ENCODE measurements around the gene CHRNE. TPM values are rescaled to one million over a fixed set of nuclear protein-coding genes. Genes with fewer than 3 reads are reported as not detected.

Gene CHRNE
- total RNA-seq, 4 donors from 2014 or later, result 0.53 to 5.2 (median 3.6) TPM

- H3K4me3 ChIP-seq (ENCODE audit: low read depth, poor library complexity, severe bottlenecking), result no peak overlapping the region
- no peak for TF ChIP-seq CTCF (IDR thresholded peaks at IDR 0.05)
- no peak for TF ChIP-seq POLR2A (IDR thresholded peaks at IDR 0.05)
- intact Hi-C loops (cut with DNase I; ENCODE audit: low total_unique reads), result loop anchor here (5.0 kb wide), 1 partner anchor 155 kb away; the partner anchor contains the start of gene MED11
- no peak for DNase-seq (ENCODE audit: low spot score in 2 of 2)
- 89 to 90% methylated on average over 12 of the region's 12 CpGs for WGBS, 2 donors
These were observed 16.1 kb downstream of the CHRNE start for GRCh38 chr17:4886830-4887229.

- TF ChIP-seq POLR2A (IDR thresholded peaks at IDR 0.05) (no peak), CTCF (IDR thresholded peaks at IDR 0.05) (no peak)
- intact Hi-C loops (cut with DNase I; ENCODE audit: low total_unique reads), result loop anchor here (5.0 kb wide), 1 partner anchor 97 kb away; the partner anchor contains the start of genes GLTPD2 and VMO1
- no peak overlapping the region for H3K4me3 ChIP-seq (ENCODE audit: low read depth, poor library complexity, severe bottlenecking)
- DNase-seq (ENCODE audit: low spot score in 2 of 2), result no peak
- WGBS, 2 donors, result 90 to 98% methylated on average over 4 of the region's 4 CpGs
These were observed 18.4 kb downstream of the CHRNE start for GRCh38 chr17:4884489-4884888.

GRCh38 chr17:4881761-4882555, 20.9 kb downstream of the CHRNE start:
- intact Hi-C loops (cut with DNase I; ENCODE audit: low total_unique reads), result loop anchor here (5.0 kb wide), 1 partner anchor 95 kb away; the partner anchor contains the start of genes GLTPD2 and VMO1
- WGBS, 2 donors, result 24 to 25% methylated on average over 9 of the region's 9 CpGs

GRCh38 chr17:4880857-4881256, 22.0 kb downstream of the CHRNE start:
- no peak overlapping the region for H3K4me3 ChIP-seq (ENCODE audit: low read depth, poor library complexity, severe bottlenecking)
- intact Hi-C loops (cut with DNase I; ENCODE audit: low total_unique reads), result loop anchor here (5.0 kb wide), 1 partner anchor 94 kb away; the partner anchor contains the start of genes GLTPD2 and VMO1
- WGBS, 2 donors, result 64 to 79% methylated on average over 15 of the region's 15 CpGs
- no peak for TF ChIP-seq CTCF (IDR thresholded peaks at IDR 0.05)
- no peak for TF ChIP-seq POLR2A (IDR thresholded peaks at IDR 0.05)
- no peak for DNase-seq (ENCODE audit: low spot score in 2 of 2)

More at GRCh38 chr17:4881761-4882555, 20.9 kb downstream of the CHRNE start:
- DNase-seq (ENCODE audit: low spot score in 2 of 2), result no peak
- TF ChIP-seq CTCF (IDR thresholded peaks at IDR 0.05) (no peak), POLR2A (IDR thresholded peaks at IDR 0.05) (no peak)
- no peak overlapping the region for H3K4me3 ChIP-seq (ENCODE audit: low read depth, poor library complexity, severe bottlenecking)

- intact Hi-C loops (cut with DNase I; ENCODE audit: low total_unique reads), result no loop called here
- no peak overlapping the region for H3K4me3 ChIP-seq (ENCODE audit: low read depth, poor library complexity, severe bottlenecking)
- TF ChIP-seq CTCF (IDR thresholded peaks at IDR 0.05), result no peak
- 56 to 83% methylated on average over 4 of the region's 4 CpGs for WGBS, 2 donors
- DNase-seq (ENCODE audit: low spot score in 2 of 2), result no peak
These were observed 23.3 kb downstream of the CHRNE start for GRCh38 chr17:4879601-4880000.

Measured in lower leg skin (tissue), 4 donors.